HG02981 (cell line): Measurements from ENCODE around the gene SRPK1.

ENCODE experiments used
- ATAC-seq: cut with Tn5 transposase; IDR thresholded peaks from one replicate; pipeline ENCODE4 v1.9.1; 2021; ENCODE audit warnings: mild to moderate bottlenecking, moderate library complexity; ENCODE audit not compliant: unreplicated experiment

The SRPK1 gene

DNA sequence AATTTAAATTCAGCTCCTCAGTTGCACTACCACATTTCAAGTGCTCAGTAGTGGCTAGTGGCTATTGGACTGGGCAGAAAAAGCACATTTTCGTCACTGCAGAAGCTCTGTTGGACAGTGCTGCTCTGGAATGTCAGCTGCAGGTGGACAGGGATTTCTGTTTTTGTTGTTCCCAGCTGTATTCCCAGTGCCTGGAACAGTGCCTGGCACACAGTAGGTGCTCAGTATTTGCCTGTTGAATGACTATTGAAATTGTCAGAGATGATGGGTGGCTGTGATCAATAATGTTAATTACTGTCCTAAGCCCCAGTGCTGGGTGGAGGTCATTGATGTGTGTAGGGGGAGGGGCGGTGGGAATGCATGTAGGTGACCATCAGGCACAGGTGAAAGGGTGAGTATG lies 134.6 kb downstream of the SRPK1 start:
- no peak for ATAC-seq

GRCh38 chr6:35784200-35784599 lies 136.7 kb downstream of the SRPK1 start:
- ATAC-seq, result no peak
